Suprapubic skin (tissue), 4 donors: ENCODE measurements around the gene HDGFL2.

ENCODE experiments used
- EP300 ChIP-seq: sonication (generic); formaldehyde crosslinking; IDR thresholded peaks from one replicate; pipeline ENCODE4 v1.6.1; 2017; ENCODE audit warnings: antibody characterized with exemption
- POLR2A ChIP-seq, 2 donors: fragments of 450-650 bp; IDR thresholded peaks; one replicate each; pipeline ENCODE4 v1.6.1; 2017; ENCODE audit warnings: antibody characterized with exemption in 2 of 2, mild to moderate bottlenecking in 2 of 2, moderate library complexity in 2 of 2
- POLR2AphosphoS5 ChIP-seq, 3 donors: sonication (generic); formaldehyde crosslinking; IDR thresholded peaks; one replicate each; pipeline ENCODE4 v1.6.1; 2017; ENCODE audit warnings: antibody characterized with exemption in 3 of 3
- TF ChIP-seq, protein P1 (sequence below), 2 donors: fragments of 200-600 bp in 1 of 2; fragments of 450-650 bp in 1 of 2; sonication (generic) in 1 of 2; IDR thresholded peaks; one replicate each; pipeline ENCODE4 v1.5.1; 2016 to 2019; ENCODE audit warnings: antibody characterized with exemption in 2 of 2, mild to moderate bottlenecking in 1 of 2, moderate library complexity in 1 of 2

DNA sequence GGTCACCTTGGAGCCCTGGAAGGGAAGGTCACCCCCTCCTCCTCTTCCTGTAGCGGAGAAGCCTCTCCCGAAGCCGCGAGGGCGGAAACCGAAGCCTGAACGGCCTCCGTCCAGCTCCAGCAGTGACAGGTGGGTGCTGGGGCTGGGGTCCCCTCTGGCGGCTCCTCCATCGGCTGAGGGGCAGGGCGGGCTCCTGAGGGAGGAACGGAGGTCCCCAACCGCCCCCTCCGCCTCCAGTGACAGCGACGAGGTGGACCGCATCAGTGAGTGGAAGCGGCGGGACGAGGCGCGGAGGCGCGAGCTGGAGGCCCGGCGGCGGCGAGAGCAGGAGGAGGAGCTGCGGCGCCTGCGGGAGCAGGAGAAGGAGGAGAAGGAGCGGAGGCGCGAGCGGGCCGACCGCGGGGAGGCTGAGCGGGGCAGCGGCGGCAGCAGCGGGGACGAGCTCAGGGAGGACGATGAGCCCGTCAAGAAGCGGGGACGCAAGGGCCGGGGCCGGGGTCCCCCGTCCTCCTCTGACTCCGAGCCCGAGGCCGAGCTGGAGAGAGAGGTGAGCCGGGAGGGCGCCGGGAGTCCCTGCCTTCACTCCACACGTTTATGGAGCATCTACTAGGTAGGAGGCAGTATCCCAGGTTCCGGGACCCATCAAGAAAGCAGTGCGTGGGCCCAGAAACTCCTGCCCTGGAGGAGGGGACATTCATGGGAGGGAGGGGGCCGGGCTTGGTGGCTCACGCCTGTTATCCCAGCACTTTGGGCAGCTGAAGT, 22.0 kb downstream of the HDGFL2 start:
- TF ChIP-seq, protein P1, sequence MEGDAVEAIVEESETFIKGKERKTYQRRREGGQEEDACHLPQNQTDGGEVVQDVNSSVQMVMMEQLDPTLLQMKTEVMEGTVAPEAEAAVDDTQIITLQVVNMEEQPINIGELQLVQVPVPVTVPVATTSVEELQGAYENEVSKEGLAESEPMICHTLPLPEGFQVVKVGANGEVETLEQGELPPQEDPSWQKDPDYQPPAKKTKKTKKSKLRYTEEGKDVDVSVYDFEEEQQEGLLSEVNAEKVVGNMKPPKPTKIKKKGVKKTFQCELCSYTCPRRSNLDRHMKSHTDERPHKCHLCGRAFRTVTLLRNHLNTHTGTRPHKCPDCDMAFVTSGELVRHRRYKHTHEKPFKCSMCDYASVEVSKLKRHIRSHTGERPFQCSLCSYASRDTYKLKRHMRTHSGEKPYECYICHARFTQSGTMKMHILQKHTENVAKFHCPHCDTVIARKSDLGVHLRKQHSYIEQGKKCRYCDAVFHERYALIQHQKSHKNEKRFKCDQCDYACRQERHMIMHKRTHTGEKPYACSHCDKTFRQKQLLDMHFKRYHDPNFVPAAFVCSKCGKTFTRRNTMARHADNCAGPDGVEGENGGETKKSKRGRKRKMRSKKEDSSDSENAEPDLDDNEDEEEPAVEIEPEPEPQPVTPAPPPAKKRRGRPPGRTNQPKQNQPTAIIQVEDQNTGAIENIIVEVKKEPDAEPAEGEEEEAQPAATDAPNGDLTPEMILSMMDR (IDR thresholded peaks at IDR 0.05), result no peak
- no peak for TF ChIP-seq EP300
- TF ChIP-seq POLR2AphosphoS5 (IDR thresholded peaks at IDR 0.05), result no peak
- no peak for TF ChIP-seq POLR2A (IDR thresholded peaks at IDR 0.05)
